Keratinocyte (primary cell): Measurements from ENCODE around the gene NIPBL. TPM values are rescaled to one million over a fixed set of nuclear protein-coding genes. Genes with fewer than 3 reads are reported as not detected.

Experiments used
- DNase-seq: peaks from one replicate; pipeline ENCODE4 v3.0.0-alpha.2; 2011; ENCODE audit warnings: low read depth, missing footprints, low spot score
- FAIRE-seq: peaks from 2 replicates; lab custom pipeline; 2011; peaks lifted over from hg19 to GRCh38; lab: Jason Lieb, UNC
- H2AFZ ChIP-seq: 2 replicates; pipeline ENCODE4 v1.6.0; 2012; ENCODE audit warnings: low read length, control low read depth, inconsistent platforms; ENCODE audit not compliant: control insufficient read depth
- H3K27ac ChIP-seq: 2 replicates; pipeline ENCODE4 v1.5.1; 2011; ENCODE audit warnings: low read length; ENCODE audit not compliant: control insufficient read depth, insufficient read depth
- H3K27me3 ChIP-seq: 3 replicates; pipeline ENCODE4 v1.6.0; 2011; ENCODE audit warnings: low read length; ENCODE audit not compliant: control insufficient read depth, insufficient read depth; ENCODE audit errors: extremely low read depth
- H3K36me3 ChIP-seq, 2 experiments: 2 replicates in 1 of 2; 3 replicates in 1 of 2; pipeline ENCODE4 v1.5.1; 2011; ENCODE audit warnings: low read length in 2 of 2, mild to moderate bottlenecking in 1 of 2; ENCODE audit not compliant: control insufficient read depth in 2 of 2, insufficient read depth in 2 of 2; ENCODE audit errors: extremely low read depth in 1 of 2
- H3K4me1 ChIP-seq: 3 replicates; pipeline ENCODE4 v1.5.1; 2011; ENCODE audit warnings: low read length; ENCODE audit not compliant: control insufficient read depth, insufficient read depth; ENCODE audit errors: extremely low read depth
- H3K4me2 ChIP-seq: 3 replicates; pipeline ENCODE4 v1.6.0; 2011; ENCODE audit warnings: low read depth, low read length; ENCODE audit not compliant: control insufficient read depth, insufficient read depth; ENCODE audit errors: extremely low read depth
- H3K4me3 ChIP-seq, 3 experiments: fragments of 200-600 bp in 1 of 3; sonication (generic) in 1 of 3; 2 replicates in 2 of 3; 3 replicates in 1 of 3; pipeline ENCODE4 v1.5.1; 2011 to 2016; ENCODE audit warnings: low read length in 3 of 3, mild to moderate bottlenecking in 3 of 3, control low read depth in 2 of 3, inconsistent platforms in 1 of 3, low read depth in 1 of 3, mixed read lengths in 1 of 3, mixed run types in 1 of 3, moderate library complexity in 1 of 3; ENCODE audit not compliant: control insufficient read depth in 2 of 3, insufficient read depth in 2 of 3; ENCODE audit errors: extremely low read depth in 1 of 3
- H3K79me2 ChIP-seq: 2 replicates; pipeline ENCODE4 v1.6.0; 2012; ENCODE audit warnings: low read length; ENCODE audit not compliant: control insufficient read depth, insufficient read depth
- H3K9ac ChIP-seq: 3 replicates; pipeline ENCODE4 v1.6.0; 2011; ENCODE audit warnings: low read length; ENCODE audit not compliant: control insufficient read depth, insufficient read depth; ENCODE audit errors: extremely low read depth
- H3K9me1 ChIP-seq: 3 replicates; pipeline ENCODE4 v1.6.0; 2011; ENCODE audit warnings: low read length; ENCODE audit not compliant: control insufficient read depth, insufficient read depth; ENCODE audit errors: extremely low read depth
- H3K9me3 ChIP-seq: 2 replicates; pipeline ENCODE4 v1.5.1; 2012; ENCODE audit warnings: low read depth, low read length; ENCODE audit not compliant: control insufficient read depth
- H4K20me1 ChIP-seq: 3 replicates; pipeline ENCODE4 v1.6.0; 2011; ENCODE audit warnings: low read length; ENCODE audit not compliant: control insufficient read depth, insufficient read depth; ENCODE audit errors: extremely low read depth
- EZH2 ChIP-seq: IDR thresholded peaks from one replicate; pipeline ENCODE4 v1.6.1; 2012; ENCODE audit warnings: inconsistent platforms, mild to moderate bottlenecking, low read length, moderate library complexity
- dilution Hi-C: fragments of 300-500 bp; cut with MboI; formaldehyde crosslinking; loops from one replicate; pipeline ENCODE4 v1.7.0; 2020; ENCODE audit warnings: low sequenced_read_pairs; ENCODE audit not compliant: extremely low pct_ligation_motif_present
- polyA plus RNA-seq, 5 experiments: library from polyadenylated mRNA; depleted of rRNA in 3 of 5; stranded (reverse) in 3 of 5; stranded (forward) in 1 of 5; unstranded in 1 of 5; fragments of >200 nt; gene quantifications; 1 replicate in 1 of 5; 2 replicates in 3 of 5; 3 replicates in 1 of 5; pipeline versions ENCODE4 v1.2.1 to v1.2.3, GENCODE V29; 2011 to 2012; ENCODE audit warnings: missing spikeins in 2 of 5, low read depth in 1 of 5, low replicate concordance in 1 of 5
- TF ChIP-seq, protein P1 (sequence below), 3 experiments: IDR thresholded peaks in 1 of 3; conservative IDR thresholded peaks in 1 of 3; optimal IDR thresholded peaks in 1 of 3; 2 replicates in 2 of 3; 3 replicates in 1 of 3; pipeline versions ENCODE3 to v1.5.1; 2011; ENCODE audit warnings: low read length in 3 of 3, mild to moderate bottlenecking in 3 of 3, moderate library complexity in 2 of 3, control low read depth in 1 of 3, inconsistent platforms in 1 of 3; ENCODE audit not compliant: insufficient read depth in 2 of 3; ENCODE audit errors: extremely low read depth in 1 of 3

The NIPBL gene
- polyA plus RNA-seq, 1 donor (not counting 4 experiments of a cell fraction or from before 2014, with no cell fraction given), result 23.4 TPM

- no peaks in the 10 kb centered on the region for H3K27me3 ChIP-seq
- H4K20me1 ChIP-seq, result no peaks in the 10 kb centered on the region
- DNase-seq, result no peak
- H3K27ac ChIP-seq, result no peak overlapping the region
- H3K9me3 ChIP-seq, result no peaks in the 10 kb centered on the region
- H3K9me1 ChIP-seq, result no peaks in the 10 kb centered on the region
- no peak overlapping the region for H2AFZ ChIP-seq
- peaks cover 69% of the 10 kb centered on the region for H3K79me2 ChIP-seq
- TF ChIP-seq, protein P1, sequence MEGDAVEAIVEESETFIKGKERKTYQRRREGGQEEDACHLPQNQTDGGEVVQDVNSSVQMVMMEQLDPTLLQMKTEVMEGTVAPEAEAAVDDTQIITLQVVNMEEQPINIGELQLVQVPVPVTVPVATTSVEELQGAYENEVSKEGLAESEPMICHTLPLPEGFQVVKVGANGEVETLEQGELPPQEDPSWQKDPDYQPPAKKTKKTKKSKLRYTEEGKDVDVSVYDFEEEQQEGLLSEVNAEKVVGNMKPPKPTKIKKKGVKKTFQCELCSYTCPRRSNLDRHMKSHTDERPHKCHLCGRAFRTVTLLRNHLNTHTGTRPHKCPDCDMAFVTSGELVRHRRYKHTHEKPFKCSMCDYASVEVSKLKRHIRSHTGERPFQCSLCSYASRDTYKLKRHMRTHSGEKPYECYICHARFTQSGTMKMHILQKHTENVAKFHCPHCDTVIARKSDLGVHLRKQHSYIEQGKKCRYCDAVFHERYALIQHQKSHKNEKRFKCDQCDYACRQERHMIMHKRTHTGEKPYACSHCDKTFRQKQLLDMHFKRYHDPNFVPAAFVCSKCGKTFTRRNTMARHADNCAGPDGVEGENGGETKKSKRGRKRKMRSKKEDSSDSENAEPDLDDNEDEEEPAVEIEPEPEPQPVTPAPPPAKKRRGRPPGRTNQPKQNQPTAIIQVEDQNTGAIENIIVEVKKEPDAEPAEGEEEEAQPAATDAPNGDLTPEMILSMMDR (optimal IDR thresholded peaks at IDR 0.05 in 1 of 3, IDR thresholded peaks at IDR 0.05 in 1 of 3, conservative IDR thresholded peaks at IDR 0.05 in 1 of 3; ENCODE audit: extremely low read depth in 1 of 3, insufficient read depth in 2 of 3, low read length in 3 of 3), result no peak
- no peak for TF ChIP-seq EZH2
- H3K4me1 ChIP-seq, result peaks cover 20% of the 10 kb centered on the region
- H3K4me2 ChIP-seq, result no peak overlapping the region
- no peaks in the 10 kb centered on the region for H3K36me3 ChIP-seq
- FAIRE-seq, result peak; percentile 69
- dilution Hi-C loops, result no loop called here
- H3K4me3 ChIP-seq, result no peak overlapping the region
- no peak overlapping the region for H3K9ac ChIP-seq
Observed at GRCh38 chr5:36944024-36944423, 67.5 kb downstream of the NIPBL start.

DNA sequence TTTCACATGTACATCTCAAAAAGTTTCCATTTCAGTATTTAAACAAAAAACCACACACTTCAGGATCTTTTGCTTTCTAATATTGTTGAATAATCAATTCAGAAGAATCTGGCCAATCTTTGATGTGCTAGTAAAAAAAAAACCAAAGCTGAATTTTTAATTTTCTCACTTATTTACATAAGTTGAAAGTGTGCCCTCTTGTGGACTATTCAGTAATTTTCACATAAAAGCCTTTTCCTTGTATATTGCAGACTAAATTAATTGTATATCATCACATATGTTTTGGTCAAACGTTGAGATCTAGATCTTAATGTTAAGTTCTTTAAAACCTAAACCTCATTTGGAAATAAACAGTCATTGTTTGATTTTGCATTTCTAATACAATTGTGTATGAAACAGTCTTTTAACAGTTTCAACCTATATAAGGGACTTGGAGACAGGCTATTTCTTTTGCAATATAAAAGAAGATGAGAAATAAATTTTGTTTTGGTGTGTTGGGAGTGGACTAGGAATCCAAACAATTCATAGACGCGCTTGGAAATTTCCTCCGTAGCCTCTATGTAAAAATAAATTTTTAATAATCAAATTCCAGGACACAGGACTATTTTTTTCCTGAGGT is 68.1 kb downstream of the NIPBL start:
- dilution Hi-C loops, result no loop called here
- no peak for FAIRE-seq

More for the DNA sequence above, 68.1 kb downstream of the NIPBL start:
- Histone ChIP-seq H2AFZ (no peak overlapping the region), H3K9me1 (no peaks in the 10 kb centered on the region), H3K27ac (no peak overlapping the region), H3K4me2 (no peak overlapping the region), H3K9me3 (no peaks in the 10 kb centered on the region), H3K4me3 (no peak overlapping the region), H3K79me2 (peaks cover 68% of the 10 kb centered on the region), H4K20me1 (no peaks in the 10 kb centered on the region), H3K27me3 (no peaks in the 10 kb centered on the region), H3K36me3 (no peaks in the 10 kb centered on the region), H3K9ac (no peak overlapping the region), H3K4me1 (peaks cover 25% of the 10 kb centered on the region)
- no peak for DNase-seq
- TF ChIP-seq, protein P1 (optimal IDR thresholded peaks at IDR 0.05 in 1 of 3, IDR thresholded peaks at IDR 0.05 in 1 of 3, conservative IDR thresholded peaks at IDR 0.05 in 1 of 3; ENCODE audit: extremely low read depth in 1 of 3, insufficient read depth in 2 of 3, low read length in 3 of 3), result peak in 2 of 3 experiments; percentile 16 to 31
- TF ChIP-seq EZH2, result no peak
